HL-60/S4 (cell line): ENCODE results near the gene TRAF1.

ENCODE experiments used
- in situ Hi-C: fragments of 300-500 bp; cut with MboI; formaldehyde crosslinking; loops from 2 replicates; pipeline ENCODE4 v1.14.3; 2022; ENCODE audit warnings: low sequenced_read_pairs

The TRAF1 gene

GRCh38 chr9:120910643-120911042, 16.0 kb downstream of the TRAF1 start:
- in situ Hi-C loops = no loop called here

GRCh38 chr9:120909904-120910303, 16.7 kb downstream of the TRAF1 start:
- in situ Hi-C loops = no loop called here

GRCh38 chr9:120905315-120906164, 21.1 kb downstream of the TRAF1 start:
- in situ Hi-C loops = no loop called here

GRCh38 chr9:120904978-120905301, 21.7 kb downstream of the TRAF1 start:
- in situ Hi-C loops = no loop called here

GRCh38 chr9:120904061-120904977, 22.3 kb downstream of the TRAF1 start:
- in situ Hi-C loops = no loop called here

GRCh38 chr9:120902569-120903535, 23.7 kb downstream of the TRAF1 start:
- in situ Hi-C loops = no loop called here

GRCh38 chr9:120901755-120902568, 24.6 kb downstream of the TRAF1 start:
- in situ Hi-C loops = no loop called here

- in situ Hi-C loops = no loop called here
Observed at GRCh38 chr9:120900824-120901223, 25.8 kb downstream of the TRAF1 start.

- in situ Hi-C loops = no loop called here
Observed at GRCh38 chr9:120899490-120900068, 27.0 kb downstream of the TRAF1 start.

GRCh38 chr9:120898396-120898795, 28.2 kb downstream of the TRAF1 start:
- in situ Hi-C loops = no loop called here

- in situ Hi-C loops = no loop called here
Observed at GRCh38 chr9:120895951-120896350, 30.6 kb downstream of the TRAF1 start.

GRCh38 chr9:120894321-120895148, 32.1 kb downstream of the TRAF1 start:
- in situ Hi-C loops = no loop called here

- in situ Hi-C loops = no loop called here
Observed at GRCh38 chr9:120893611-120894307, 32.8 kb downstream of the TRAF1 start.

- in situ Hi-C loops = no loop called here
Observed at GRCh38 chr9:120892748-120893610, 33.6 kb downstream of the TRAF1 start.

- in situ Hi-C loops = no loop called here
Observed at GRCh38 chr9:120891884-120892747, 34.5 kb downstream of the TRAF1 start.

GRCh38 chr9:120891245-120891883, 35.2 kb downstream of the TRAF1 start:
- in situ Hi-C loops = no loop called here
